ENCODE data around the gene MOG. TPM values are rescaled to one million over a fixed set of nuclear protein-coding genes. Genes with fewer than 3 reads are reported as not detected.
A peak's percentile ranks its signal among the peaks of the same experiment; 100 is the strongest.

Gene MOG
- polyA plus RNA-seq, 1 of the 3 experiments (the other 2 are of a cell fraction), result not detected

DNA sequence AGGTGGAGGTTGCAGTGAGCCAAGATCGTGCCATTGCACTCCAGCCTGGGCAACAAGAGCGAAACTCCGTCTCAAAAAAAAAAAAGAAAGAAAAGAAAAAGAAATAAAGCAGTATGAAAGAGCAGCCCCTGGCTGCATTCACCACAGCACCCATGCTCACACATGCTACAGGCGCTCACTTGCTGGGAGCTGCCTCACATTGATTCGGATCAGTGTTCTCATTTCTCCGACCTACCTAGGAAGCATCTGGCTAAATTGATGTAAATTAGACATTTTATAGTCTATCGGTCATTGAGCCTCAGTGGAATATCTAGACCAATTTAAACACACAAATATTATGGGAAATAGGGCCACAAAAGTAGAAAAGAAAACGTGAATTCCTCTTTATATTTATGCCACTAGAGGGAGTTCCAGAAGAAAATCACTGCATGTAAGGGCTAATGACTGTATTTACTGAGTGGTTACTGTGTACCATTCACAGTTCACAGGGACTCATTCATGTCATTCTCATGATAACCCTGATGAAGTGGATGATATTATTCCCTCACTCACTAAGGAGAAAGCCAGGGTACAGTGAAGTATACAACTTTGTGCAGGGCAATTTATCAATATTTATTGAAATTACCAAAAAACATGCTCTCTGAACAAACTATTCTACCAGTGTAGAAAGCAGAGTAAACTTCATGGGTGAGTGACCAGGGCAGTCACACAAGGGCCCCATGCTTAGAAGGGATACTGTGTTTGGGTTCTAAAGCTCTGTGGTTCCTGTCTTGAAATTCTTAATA is 5.3 kb upstream of the MOG start:
- TF ChIP-seq ELF1 (IDR thresholded peaks at IDR 0.05) (no peak), SMC3 (IDR thresholded peaks at IDR 0.05; ENCODE audit: low read depth, low read length) (no peak), RFX5 (IDR thresholded peaks at IDR 0.05; ENCODE audit: low read length) (peak; percentile 78), MXI1 (IDR thresholded peaks at IDR 0.05; ENCODE audit: low read depth, low read length) (no peak), JUND (IDR thresholded peaks at IDR 0.05) (no peak), TCF12 (IDR thresholded peaks at IDR 0.05) (no peak), RAD21 (IDR thresholded peaks at IDR 0.05; ENCODE audit: low read length) (no peak), EZH2phosphoT487 (IDR thresholded peaks at IDR 0.05; ENCODE audit: borderline replicate concordance, low read depth) (no peak)
- TF ChIP-seq, protein P1, sequence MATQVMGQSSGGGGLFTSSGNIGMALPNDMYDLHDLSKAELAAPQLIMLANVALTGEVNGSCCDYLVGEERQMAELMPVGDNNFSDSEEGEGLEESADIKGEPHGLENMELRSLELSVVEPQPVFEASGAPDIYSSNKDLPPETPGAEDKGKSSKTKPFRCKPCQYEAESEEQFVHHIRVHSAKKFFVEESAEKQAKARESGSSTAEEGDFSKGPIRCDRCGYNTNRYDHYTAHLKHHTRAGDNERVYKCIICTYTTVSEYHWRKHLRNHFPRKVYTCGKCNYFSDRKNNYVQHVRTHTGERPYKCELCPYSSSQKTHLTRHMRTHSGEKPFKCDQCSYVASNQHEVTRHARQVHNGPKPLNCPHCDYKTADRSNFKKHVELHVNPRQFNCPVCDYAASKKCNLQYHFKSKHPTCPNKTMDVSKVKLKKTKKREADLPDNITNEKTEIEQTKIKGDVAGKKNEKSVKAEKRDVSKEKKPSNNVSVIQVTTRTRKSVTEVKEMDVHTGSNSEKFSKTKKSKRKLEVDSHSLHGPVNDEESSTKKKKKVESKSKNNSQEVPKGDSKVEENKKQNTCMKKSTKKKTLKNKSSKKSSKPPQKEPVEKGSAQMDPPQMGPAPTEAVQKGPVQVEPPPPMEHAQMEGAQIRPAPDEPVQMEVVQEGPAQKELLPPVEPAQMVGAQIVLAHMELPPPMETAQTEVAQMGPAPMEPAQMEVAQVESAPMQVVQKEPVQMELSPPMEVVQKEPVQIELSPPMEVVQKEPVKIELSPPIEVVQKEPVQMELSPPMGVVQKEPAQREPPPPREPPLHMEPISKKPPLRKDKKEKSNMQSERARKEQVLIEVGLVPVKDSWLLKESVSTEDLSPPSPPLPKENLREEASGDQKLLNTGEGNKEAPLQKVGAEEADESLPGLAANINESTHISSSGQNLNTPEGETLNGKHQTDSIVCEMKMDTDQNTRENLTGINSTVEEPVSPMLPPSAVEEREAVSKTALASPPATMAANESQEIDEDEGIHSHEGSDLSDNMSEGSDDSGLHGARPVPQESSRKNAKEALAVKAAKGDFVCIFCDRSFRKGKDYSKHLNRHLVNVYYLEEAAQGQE (IDR thresholded peaks at IDR 0.05; ENCODE audit: low read depth, low read length), result no peak
- TF ChIP-seq, protein P2, sequence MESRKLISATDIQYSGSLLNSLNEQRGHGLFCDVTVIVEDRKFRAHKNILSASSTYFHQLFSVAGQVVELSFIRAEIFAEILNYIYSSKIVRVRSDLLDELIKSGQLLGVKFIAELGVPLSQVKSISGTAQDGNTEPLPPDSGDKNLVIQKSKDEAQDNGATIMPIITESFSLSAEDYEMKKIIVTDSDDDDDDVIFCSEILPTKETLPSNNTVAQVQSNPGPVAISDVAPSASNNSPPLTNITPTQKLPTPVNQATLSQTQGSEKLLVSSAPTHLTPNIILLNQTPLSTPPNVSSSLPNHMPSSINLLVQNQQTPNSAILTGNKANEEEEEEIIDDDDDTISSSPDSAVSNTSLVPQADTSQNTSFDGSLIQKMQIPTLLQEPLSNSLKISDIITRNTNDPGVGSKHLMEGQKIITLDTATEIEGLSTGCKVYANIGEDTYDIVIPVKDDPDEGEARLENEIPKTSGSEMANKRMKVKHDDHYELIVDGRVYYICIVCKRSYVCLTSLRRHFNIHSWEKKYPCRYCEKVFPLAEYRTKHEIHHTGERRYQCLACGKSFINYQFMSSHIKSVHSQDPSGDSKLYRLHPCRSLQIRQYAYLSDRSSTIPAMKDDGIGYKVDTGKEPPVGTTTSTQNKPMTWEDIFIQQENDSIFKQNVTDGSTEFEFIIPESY (IDR thresholded peaks at IDR 0.05; ENCODE audit: borderline replicate concordance, low read depth), result no peak
- TF ChIP-seq, protein P3, sequence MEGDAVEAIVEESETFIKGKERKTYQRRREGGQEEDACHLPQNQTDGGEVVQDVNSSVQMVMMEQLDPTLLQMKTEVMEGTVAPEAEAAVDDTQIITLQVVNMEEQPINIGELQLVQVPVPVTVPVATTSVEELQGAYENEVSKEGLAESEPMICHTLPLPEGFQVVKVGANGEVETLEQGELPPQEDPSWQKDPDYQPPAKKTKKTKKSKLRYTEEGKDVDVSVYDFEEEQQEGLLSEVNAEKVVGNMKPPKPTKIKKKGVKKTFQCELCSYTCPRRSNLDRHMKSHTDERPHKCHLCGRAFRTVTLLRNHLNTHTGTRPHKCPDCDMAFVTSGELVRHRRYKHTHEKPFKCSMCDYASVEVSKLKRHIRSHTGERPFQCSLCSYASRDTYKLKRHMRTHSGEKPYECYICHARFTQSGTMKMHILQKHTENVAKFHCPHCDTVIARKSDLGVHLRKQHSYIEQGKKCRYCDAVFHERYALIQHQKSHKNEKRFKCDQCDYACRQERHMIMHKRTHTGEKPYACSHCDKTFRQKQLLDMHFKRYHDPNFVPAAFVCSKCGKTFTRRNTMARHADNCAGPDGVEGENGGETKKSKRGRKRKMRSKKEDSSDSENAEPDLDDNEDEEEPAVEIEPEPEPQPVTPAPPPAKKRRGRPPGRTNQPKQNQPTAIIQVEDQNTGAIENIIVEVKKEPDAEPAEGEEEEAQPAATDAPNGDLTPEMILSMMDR (IDR thresholded peaks at IDR 0.05), result peak; percentile 75
- no peaks in the 10 kb centered on the region for H4K20me1 ChIP-seq (ENCODE audit: insufficient read depth)
- no peaks in the 10 kb centered on the region for H3F3A ChIP-seq (replicated peaks; ENCODE audit: insufficient read depth)
- 52% methylated on average over 8 of the region's 8 CpGs for WGBS (ENCODE audit: low lambda C conversion rate)
- no peak overlapping the region for H3K4me3 ChIP-seq (ENCODE audit: low read depth in 2 of 2, low read length in 1 of 2)
- no peaks in the 10 kb centered on the region for H3K9me3 ChIP-seq
- no peaks in the 10 kb centered on the region for H3K79me2 ChIP-seq (ENCODE audit: insufficient read depth)
- no peaks in the 10 kb centered on the region for H3K36me3 ChIP-seq (replicated peaks in 1 of 2; ENCODE audit: control insufficient read depth in 1 of 2, insufficient read depth in 2 of 2, low read length in 1 of 2)
- H3K9ac ChIP-seq, result no peak overlapping the region
- H3K27me3 ChIP-seq (ENCODE audit: insufficient read depth), result peaks cover 7% of the 10 kb centered on the region; the same call in 1 of the 2 replicates
- H3K4me2 ChIP-seq, result no peak overlapping the region
- no peak overlapping the region for H3K27ac ChIP-seq (ENCODE audit: low read depth in 2 of 2, low read length in 1 of 2)
- ChIA-PET CTCF (interaction anchor here (0.6 to 8.1 kb wide), 16 partner anchors 11 to 179 kb away, joined by 3 to 120 read pairs (median 10); partner anchors contain the start of gene GABBR1), POLR2A (no interaction called here)
- no peaks in the 10 kb centered on the region for H3K9me2 ChIP-seq
- peak; percentile 54 for DNase-seq
- H3K4me1 ChIP-seq (ENCODE audit: control insufficient read depth in 1 of 2, insufficient read depth in 2 of 2, low read depth in 1 of 2, low read length in 1 of 2), result peaks cover 0 to 7% of the 10 kb centered on the region in 2 experiments; a peak in 1 of 4 replicates
- no peak overlapping the region for H2AFZ ChIP-seq (ENCODE audit: low read depth)

Data from SK-N-SH (cell line).